ENCODE data around the gene OSBPL10.

Gene OSBPL10

DNA sequence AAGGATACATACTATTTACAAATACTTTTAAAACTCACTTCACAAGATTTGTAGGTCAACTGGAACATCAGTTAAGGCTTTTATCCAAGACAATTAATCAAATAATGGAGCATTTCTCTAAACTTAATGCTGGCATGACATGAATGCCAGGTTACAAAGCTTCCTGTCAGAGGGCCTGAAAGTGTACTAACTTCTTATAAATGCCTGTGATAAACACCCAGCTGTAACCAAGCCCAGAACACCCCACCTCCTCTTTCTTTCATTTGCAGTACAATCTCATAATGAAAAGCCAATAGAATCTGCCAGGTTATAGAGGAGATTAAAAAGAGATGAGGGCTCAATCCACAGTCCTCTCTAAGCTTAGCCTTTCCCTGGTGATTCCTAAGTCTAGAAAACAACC, 214.4 kb downstream of the OSBPL10 start:
- no peak for DNase-seq

DNA sequence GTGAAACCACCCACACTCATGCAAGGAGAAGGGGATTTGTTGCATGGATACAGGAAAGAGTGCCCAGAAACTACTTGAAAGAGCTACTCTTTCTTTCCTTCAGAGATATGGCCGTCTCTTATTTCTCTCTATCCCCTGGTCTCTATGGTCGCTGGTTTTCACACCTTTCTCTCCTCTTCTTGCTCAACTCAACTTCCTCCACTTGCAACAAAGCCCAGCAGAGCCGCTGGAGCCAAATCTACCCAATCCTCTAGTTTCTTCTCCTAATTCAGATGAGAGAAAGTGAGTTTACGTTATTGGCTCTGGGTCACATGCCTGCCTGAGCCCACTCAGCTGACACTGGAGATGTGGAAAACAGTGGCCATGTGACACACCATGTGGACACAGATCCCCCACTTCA, 215.2 kb downstream of the OSBPL10 start:
- DNase-seq = no peak

DNA sequence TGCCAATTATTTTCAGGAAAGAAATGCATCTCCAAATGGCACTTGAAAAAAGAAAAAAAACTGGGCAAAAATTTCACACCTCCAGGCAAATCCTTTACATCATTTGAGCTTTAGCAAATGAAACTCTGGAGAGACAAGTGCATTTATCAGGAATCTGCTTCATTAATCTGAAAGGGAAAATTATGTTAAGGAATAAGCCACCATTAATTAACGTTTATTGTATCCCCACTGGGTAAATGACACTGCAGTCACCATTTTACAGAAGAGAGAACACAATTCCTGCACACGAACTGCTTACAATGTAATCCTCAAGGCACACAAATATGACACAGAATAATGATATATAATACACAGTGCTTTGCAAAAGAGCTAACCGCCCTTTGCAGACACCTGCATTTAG, 217.3 kb downstream of the OSBPL10 start:
- DNase-seq = no peak

DNA sequence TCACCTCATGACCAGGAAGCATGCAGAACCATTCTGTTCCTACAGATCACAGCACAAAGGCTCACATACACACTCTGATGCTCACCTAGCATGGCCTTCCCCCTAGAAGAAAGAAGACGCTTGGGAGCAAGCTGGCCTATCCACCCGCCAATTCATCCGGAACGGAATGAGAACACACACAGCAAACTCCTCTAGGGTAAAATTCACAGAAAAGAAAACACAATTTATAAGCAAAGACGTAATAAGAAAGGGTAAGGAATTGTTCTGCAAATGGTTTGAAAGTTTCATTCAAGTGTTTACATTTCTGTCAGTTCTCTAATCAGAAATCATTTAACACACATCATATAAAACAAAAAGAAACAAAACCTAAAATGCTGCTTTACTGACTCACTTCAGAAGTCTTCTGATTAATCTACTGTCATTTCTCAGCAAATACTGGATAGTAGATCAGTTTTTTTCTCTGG, 218.1 kb downstream of the OSBPL10 start:
- DNase-seq = no peak

DNA sequence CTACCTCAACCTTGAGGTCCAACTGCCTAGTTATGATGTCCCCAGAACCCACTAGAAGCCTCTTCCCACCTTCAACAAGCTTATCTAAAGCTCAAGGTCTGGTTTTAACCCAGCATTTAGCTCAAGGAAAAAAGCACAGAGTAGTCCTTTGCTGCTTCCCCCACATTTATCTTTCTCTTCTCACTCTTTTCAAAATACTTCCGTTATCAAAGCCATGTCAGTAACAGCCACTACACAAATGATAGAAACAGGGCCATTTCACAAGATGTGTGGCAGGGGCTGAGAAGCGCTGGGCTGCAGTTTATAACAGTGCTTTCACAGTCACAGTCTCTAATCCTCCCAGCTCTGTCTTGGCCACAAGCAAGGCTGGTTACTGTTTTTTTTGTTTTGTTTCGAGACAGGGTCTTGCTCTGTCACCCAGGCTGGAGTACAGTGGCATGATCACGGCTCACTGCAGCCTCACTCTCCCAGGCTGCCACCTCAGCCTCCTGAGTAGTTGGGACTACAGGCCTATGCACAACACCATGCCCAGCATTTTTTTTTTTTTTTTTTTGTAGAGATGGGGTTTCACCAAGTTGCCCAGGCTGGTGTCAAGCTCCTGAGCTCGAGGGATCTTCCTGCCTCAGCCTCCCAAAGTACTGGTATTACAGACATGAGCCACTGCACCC, 218.8 kb downstream of the OSBPL10 start:
- DNase-seq = no peak

DNA sequence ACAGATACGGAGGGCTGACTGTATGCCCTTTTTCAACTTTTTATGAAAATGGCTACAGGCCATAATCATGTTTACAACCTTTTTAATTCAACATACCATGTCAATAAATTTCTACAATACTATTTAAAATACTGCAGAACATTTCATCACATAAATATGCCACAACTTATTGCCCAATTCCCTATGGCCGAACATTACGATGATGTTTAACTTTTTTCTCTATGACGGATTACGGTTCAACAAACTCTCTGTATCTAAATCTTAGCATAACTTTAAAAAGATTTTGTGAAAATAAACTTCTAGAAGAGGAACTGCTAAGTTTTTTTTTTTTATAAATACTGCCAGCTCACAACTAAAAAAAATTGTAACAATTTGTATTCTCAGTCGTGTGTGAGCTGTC, 220.4 kb downstream of the OSBPL10 start:
- DNase-seq = no peak

DNA sequence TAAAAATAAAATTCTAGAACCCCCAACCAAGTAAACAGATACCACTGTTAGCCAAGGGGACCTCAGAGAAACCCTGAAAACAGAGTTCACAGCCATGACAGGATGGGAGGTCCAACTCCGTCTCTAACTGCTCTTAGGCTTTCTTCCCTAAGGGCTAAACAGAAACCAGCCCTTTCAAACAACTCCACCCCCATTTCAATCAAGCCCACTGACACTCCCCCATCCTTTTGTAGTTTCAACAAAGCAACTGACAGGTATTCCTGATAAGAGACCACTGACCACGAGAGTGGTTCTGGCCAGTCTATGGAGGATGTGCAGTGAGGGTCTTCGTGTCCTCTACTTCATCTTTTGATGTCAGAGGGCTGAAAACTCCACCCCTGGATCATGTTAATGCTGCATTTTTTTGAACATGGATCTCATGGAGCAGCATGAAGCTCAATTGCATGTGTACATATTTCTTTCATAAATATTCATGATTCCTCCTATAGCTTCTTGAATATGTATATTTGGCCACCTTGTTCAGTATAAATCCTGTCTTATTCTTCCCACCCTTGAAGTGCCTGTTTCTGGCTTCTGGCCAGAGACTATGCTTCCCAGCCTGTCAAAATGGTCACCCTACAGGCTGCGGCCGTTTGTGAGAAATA, 222.6 kb downstream of the OSBPL10 start:
- DNase-seq = no peak

DNA sequence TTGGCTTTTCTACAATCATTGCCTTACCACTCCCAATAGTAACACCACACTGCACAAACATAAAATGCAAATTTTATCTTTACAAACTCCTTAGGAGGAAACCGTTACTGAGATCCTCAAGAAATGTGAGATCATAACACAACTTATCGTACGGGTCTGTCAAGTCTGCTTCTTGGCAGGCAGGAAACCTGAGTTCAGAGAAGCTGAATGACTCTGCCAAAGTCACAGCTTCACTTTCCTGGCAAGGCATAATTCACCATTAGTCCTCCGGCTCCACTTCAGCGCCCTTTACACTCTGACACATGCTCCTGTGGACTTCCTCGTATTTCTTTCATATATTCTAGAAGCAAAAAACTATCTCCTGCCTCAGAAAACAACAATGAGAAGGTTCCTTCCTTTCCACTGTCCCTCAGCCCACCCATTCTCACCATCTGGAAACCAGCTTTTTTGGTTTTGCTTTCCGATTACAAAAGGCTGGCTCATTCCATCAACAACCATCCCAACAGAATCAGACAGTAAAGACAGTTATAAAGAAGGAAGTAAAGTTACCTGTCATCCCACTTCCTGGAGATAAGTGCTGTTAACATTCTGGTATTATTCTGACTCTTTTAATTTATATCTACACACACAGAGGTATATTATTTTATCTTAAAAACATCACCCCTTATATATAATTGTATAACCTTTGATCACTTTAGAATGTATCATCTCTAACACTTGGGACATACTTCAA, 225.0 kb downstream of the OSBPL10 start:
- no peak for DNase-seq

DNA sequence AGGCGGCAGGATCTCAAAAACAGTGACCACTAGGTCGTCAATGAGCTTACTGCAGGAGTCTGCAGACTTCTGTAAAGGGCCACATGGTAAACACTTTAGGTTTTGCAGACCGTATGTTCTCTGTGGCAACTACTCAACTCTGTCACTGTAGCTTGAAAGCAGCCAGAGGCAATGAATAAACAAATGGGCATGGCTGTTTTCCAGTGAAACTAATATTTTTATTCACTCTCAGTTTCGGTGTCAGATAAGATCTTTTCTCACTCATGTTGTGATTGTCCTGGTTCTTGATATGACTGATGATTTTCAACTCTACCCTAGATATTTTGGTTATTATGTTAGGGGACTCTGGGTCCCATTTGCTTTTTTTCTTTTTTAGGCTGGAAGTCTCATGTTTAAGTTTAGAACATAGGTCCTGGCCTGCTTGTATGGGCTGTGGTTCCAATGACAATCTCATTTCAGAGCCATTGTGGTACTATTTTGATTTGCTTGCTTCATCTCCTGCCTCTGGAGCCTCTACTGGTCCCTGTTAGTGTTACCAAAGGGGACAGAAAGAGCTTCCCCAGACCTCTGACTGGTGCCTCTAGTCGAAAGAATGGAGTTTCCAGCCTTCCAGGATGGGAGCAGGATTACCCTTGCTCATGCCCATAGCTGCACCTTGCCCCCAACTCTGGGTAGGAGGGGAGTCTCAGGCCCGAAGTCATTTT, 226.3 kb downstream of the OSBPL10 start:
- no peak for DNase-seq

DNA sequence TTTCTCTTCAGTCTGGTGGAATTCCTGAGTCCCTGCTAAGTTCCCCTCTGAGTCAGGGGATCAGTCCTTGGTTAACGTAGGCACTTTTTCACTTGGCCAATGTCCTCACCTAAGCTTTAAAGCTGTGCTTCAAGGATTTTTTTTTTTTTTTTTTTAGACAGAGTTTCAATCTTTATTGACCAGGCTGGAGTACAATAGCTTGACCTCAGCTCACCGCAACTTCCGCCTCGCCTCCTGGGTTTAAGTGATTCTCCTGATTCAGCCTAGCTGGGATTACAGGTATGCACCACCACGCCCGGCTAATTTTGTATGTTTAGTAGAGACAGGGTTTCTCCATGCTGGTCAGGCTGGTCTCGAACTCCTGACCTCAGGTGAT, 228.0 kb downstream of the OSBPL10 start:
- DNase-seq = no peak

DNA sequence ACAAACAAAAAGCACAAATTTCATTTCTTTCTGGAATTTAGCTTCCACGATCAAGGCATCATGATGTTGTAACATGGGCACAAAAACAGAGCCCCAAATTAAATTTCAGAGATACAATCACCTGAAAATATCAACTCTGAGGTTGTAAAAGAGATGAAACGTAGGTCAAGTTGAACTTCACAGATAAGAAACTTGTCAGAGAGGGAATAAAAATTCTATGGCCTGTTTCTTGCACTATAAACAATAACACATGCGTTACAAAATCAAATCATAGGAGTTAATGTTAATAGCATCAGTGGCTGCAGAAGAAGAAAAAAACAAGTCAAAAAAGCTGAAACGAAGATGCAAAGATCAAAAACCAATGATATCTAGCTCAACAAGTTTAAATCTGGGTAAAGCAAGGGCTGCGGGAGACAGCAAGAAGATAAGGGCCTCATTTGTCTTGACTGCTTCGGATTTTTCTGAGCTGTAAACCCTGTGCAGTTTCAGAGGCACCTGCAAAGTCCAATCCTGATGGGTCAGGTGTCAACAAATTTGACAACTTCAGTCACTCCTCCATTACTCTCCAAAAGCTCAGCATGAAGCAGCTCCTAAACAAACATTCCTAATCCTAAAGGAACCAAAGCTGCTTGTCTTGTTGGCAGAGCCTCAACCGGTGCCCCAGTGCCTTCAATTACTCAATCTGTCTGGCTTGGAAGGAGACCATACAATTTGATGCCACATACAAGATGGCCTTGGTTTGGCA, 228.6 kb downstream of the OSBPL10 start:
- no peak for DNase-seq

DNA sequence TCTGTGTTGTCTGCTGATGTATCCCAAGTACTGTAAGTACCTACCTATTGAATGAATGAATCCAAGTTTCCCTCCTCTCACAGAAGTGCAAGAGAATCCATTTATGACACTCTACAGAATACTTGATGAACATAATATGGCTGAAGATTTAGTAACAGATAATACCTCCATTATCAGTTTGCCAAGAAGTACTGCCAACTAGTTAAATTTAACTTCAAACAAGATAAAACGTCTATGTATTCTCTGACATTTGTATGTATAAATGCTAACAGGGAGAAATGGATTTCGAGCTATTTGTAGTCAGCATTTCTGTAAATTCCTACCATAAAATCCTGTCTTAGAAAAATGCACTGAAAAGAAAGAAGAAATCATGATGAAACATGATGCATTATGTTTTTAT, 230.7 kb downstream of the OSBPL10 start:
- no peak for DNase-seq

DNA sequence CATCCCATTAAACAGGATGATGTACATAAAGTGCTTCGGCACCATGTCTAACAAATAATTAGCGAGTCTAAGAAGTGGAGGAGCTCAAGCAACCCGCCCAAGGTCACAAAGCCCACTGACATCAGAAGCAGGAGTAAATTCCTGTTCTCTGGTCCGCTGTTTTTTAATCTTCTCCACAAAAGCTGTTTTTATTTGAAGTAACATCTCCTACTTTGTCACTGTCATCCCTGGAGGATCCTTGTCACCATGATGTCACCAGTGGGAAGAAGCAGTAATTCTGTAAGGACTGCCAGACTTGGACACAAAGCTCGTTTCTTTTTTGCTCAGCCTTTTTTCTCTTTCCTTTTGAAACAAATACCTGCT, 232.1 kb downstream of the OSBPL10 start:
- DNase-seq = no peak

DNA sequence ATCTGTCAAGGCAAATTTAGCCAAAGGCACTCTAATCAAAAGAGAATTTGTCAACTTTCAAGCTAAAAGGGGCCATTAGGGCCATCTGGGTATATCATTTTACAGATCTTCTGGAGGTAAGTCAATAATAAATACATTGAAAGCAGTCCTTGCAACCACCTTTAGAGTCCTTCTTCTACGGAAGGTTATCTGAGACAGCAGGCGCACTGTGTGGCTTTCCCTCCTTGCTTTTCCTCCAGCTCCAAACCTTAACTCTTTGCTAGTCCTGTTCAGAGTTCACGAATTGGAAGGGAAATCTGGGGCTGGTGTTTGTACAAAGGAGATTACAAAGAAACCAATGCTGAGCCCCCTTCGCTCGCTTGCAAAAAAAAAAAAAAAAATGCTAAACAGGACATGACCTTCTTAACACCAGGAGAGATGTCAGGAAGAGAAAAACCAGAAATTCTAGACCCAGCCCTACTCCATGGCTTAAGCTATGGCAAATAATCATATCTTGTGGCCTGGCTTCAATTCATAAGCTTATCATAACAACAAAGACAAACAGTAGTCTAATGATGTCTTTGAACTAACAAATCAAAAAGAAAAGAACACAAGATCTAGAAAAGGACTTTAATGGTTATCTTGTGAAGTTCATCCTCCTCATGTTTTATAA, 232.7 kb downstream of the OSBPL10 start:
- no peak for DNase-seq

DNA sequence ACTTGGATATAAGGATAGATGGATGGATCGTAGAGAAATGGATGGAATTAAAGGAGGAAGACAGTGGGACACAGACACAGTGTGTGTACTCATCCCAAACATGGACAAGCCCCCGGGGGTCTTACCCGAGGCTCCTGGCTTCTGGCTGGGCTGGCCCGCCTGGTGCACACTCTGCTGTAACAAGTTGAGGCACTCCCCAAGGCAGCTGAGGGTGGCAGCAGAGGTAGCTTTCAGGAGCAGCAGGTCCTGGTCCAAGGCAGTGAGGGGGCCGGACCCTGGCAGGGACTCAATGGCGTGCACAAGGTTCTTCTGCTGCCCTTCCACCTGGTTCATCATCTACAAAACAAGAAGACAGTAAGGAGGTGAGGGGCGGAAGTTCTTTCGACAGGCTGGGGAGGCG, 233.3 kb downstream of the OSBPL10 start:
- DNase-seq = no peak

DNA sequence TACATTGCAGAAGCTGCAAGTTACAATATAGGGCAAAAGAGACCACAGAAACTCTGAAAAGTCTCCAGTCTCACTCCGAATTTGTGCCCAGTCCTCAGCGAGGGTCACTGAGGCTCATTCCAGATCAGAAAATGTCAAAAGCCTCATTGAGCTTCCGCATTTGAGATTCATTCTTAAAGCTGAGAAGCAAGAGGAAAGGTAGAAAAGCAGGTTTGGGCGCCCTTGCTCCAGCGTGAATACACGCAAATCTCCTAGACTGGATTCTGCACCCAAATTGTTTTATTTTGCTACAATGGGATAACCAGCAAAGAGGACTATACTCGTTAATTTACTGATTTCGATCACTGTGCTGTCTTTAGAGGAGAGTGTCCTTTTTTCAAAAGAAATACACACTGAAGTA, 236.1 kb downstream of the OSBPL10 start:
- DNase-seq = no peak

DNA sequence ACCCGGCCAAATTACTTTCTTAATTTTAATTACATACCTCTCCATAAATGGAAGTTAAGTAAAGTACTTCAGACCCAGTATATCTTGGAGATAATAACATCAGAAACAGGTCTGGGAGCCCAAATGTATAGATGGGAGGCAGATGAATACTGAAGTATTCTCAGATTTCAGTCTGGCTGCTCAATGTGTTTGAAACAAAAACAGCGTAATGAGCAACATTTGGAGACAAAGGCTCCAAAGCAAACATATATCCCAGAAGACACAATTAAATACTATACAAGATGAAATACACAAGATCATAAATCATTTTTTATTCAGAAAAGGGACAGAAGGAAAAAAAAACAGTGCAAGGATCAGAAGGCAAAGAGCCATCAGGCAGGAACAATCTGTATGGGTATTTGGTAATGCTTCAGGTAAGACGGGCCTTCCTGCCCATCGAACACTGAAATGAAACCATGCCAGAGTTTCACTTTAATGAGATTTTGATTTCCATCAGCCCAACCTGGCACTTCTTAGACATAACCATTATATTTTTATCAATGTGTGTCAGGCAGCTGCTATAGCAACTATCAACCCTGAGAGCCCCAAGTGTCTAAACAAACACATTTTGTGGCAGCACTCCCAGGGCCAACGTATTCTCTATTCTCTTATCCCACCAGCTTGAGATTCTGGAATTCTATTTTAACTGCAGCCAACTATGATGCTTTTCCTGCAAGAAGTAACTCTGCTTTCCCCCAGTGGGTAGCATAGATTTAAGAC, 237.6 kb downstream of the OSBPL10 start:
- DNase-seq = no peak

DNA sequence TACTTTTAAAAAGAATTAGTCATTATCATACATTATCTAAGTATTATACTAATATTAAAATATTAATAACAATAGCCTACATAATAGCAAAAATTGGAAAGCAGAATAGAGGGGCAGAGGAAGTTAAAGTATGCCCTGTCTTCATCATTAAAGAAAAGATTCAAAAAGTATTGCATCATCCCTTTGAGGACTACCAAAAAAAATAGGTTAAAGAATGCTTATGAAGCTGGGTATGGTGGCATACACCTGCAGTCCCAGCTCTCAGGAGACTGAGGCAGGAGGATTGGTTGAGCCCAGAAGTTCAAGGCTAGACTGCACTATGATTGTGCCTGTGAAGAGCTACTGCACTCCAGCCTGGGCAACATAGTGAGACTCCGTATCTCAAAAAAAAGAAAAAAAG, 240.7 kb downstream of the OSBPL10 start:
- DNase-seq = no peak

DNA sequence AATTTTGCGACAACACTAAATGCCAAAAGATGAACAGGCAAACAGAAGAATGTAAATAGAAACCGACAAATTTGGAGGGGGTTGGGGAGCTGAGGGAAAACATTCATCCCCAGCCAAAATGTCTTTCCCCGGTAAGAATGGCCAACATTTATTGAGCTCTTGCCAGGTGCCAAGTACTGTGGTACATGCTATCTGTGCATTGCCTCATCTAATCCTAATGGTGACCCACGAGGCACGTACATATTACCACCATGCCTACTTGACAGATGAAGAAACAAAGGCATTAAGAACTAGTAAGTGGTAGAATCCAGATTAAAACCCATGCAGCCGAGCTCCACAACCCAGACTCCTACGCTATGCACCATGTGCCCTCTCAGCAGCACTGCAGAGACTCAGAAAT, 242.7 kb downstream of the OSBPL10 start:
- DNase-seq = no peak

DNA sequence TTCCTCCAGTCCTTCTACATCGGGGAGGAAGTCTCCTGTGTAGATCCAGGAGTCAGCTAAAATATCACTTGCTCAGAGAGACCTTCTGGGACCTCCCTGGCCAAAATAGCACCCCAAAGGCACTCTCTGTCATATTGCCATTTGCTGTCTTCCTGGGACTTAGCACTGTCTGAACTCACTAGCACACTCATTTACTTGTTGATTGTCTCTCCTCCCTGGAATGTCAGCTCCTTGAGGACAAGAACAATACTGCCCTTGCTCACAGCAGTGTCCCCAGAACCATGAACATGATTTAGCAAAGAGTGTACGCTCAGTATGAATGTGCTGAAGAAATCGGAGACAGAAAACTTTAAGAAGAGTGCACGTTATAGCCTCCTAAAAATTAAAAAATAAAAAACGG, 245.4 kb downstream of the OSBPL10 start:
- no peak for DNase-seq

DNA sequence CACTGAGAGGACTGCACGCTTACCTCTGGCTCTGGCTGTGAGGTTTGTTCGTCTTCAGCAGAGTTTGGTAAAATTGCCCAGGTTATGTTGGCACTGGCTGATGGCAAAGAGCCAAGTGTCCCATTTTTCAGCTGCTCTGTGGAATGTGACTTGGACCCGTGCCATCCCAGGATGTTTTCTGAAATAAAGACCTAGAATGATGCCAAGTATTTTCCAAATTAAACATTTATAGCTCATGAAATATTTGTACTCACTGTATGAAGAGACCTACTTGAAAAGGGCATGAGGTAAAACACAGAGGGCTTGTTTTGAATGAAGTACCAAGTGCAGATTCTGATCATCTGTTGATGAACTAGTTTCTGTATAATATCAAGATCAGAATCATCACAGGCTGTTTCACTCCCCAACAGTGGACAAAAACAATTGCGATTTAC, 247.8 kb downstream of the OSBPL10 start:
- no peak for DNase-seq

DNA sequence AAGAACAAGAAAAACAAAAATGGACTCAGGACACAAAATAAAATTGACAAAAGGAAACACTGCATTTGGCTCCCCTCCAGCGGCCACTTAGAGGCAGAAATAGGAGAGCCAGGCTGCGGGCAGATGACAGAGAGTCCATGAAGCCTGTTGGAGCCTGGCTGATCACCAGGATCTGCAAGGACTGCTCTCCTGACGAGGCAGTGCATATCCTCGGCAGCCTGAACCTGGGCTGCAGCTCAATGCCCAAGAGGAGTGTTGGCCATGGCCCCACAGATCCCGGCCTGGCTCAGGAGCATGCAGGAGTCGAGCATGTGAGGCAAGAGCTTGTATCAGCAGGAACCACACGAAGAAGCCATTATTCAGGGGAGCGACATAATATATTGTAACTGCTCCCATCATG, 248.5 kb downstream of the OSBPL10 start:
- no peak for DNase-seq
